ENCODE data around the gene A2M. TPM values are rescaled to one million over a fixed set of nuclear protein-coding genes. Genes with fewer than 3 reads are reported as not detected.

Gene A2M
- total and polyA plus RNA-seq, 2 of the 8 experiments (the other 6 are each of a cell fraction or from before 2014, with no cell fraction given), result 0.15 TPM; not detected in 1

- no peak for FAIRE-seq
- Histone ChIP-seq H4K20me1 (replicated peaks in 1 of 2; ENCODE audit: control insufficient read depth in 1 of 2, insufficient read depth in 2 of 2, low read length in 2 of 2) (no peaks in the 10 kb centered on the region), H2BK20ac (ENCODE audit: low read length) (no peak overlapping the region), H3K56ac (replicated peaks; ENCODE audit: insufficient read length, low read depth, low read length) (no peak overlapping the region), H4K8ac (ENCODE audit: extremely low read depth, insufficient read depth, low read length) (no peak overlapping the region), H2BK120ac (replicated peaks; ENCODE audit: low read depth, low read length) (no peak overlapping the region), H3K18ac (ENCODE audit: extremely low read depth, low read length) (no peak overlapping the region), H3K27me3 (replicated peaks in 1 of 4; ENCODE audit: control insufficient read depth in 3 of 4, extremely low read depth in 1 of 4, insufficient read depth in 3 of 4, low read length in 3 of 4) (no peaks in the 10 kb centered on the region), H2BK12ac (ENCODE audit: low read depth, low read length) (no peak overlapping the region), H3K9ac (replicated peaks in 1 of 4; ENCODE audit: extremely low read depth in 1 of 4, low read depth in 3 of 4, low read length in 3 of 4) (no peak overlapping the region), H2BK5ac (ENCODE audit: low read depth, low read length) (no peak overlapping the region), H3K9me3 (ENCODE audit: insufficient read depth in 2 of 2, low read depth in 1 of 2, low read length in 1 of 2) (no peaks in the 10 kb centered on the region), H4K91ac (replicated peaks; ENCODE audit: insufficient read length, low read length) (no peak overlapping the region), H3K79me1 (ENCODE audit: low read depth, low read length) (no peaks in the 10 kb centered on the region), H2AK5ac (ENCODE audit: low read depth, low read length) (no peak overlapping the region), H2BK15ac (ENCODE audit: low read length) (no peak overlapping the region), H3K4ac (replicated peaks; ENCODE audit: insufficient read length, low read depth, low read length) (no peak overlapping the region), H3K14ac (ENCODE audit: insufficient read length) (no peak overlapping the region), H3K4me3 (ENCODE audit: extremely low read depth in 1 of 4, insufficient read depth in 2 of 4, low read depth in 3 of 4, low read length in 4 of 4) (no peak overlapping the region), H3K4me1 (replicated peaks in 1 of 4; ENCODE audit: control insufficient read depth in 3 of 4, insufficient read depth in 4 of 4, low read length in 3 of 4) (peaks cover 0 to 9% (median 6%) of the 10 kb centered on the region in 4 experiments; a peak in 5 of 7 replicates), H2AFZ (ENCODE audit: low read length) (no peak overlapping the region), H3K79me2 (ENCODE audit: control insufficient read depth in 1 of 2, insufficient read depth in 2 of 2, low read length in 2 of 2) (no peaks in the 10 kb centered on the region), H3K36me3 (ENCODE audit: control insufficient read depth in 2 of 4, insufficient read depth in 4 of 4, low read length in 3 of 4) (no peaks in the 10 kb centered on the region), H3K27ac (ENCODE audit: low read depth, low read length) (no peak overlapping the region), H4K5ac (ENCODE audit: insufficient read length, low read depth, low read length) (no peak overlapping the region), H3K23ac (ENCODE audit: insufficient read length) (no peak overlapping the region), H3K23me2 (ENCODE audit: low read depth, low read length) (peaks cover 4% of the 10 kb centered on the region; the same call in 1 of the 2 replicates), H3K4me2 (ENCODE audit: insufficient read depth in 1 of 2, low read depth in 2 of 2, low read length in 2 of 2) (no peak overlapping the region)
- DNase-seq (ENCODE audit: low read depth in 1 of 2, low spot score in 2 of 2), result no peak
- ChIA-PET CTCF (ENCODE audit: partially characterized antibody) (interaction anchor here (0.7 to 1.2 kb wide), 2 partner anchors 11 to 207 kb away, joined by 3 to 4 read pairs; no protein-coding TSS in a partner anchor), POLR2A (ENCODE audit: partially characterized antibody) (interaction anchor here (1.2 kb wide), 1 partner anchor 248 kb away, joined by 3 read pairs; no protein-coding TSS in a partner anchor)
- WGBS, 2 experiments (ENCODE audit: extremely low coverage in 1 of 2, insufficient coverage in 1 of 2, insufficient read length in 1 of 2, insufficient replicate concordance in 2 of 2, low coverage in 1 of 2, low lambda C conversion rate in 2 of 2, missing lambda C conversion rate in 1 of 2), result 81% methylated on average over 3 of the region's 3 CpGs; no CpG with 5 or more reads in 1 of the 2 experiments
- TF ChIP-seq CEBPB (IDR thresholded peaks at IDR 0.05; ENCODE audit: low read depth, low read length), result peak; percentile 73; the same call in 1 of the 2 replicates
- TF ChIP-seq SUZ12 (IDR thresholded peaks at IDR 0.05; ENCODE audit: low read length), result no peak
These were observed 48.8 kb downstream of the A2M start for GRCh38 chr12:9066755-9067423.

Data from H1 (cell line).